ENCODE results near the gene GRAPL.
"Not testable (repeated sequence)": the region's sequence is repeated elsewhere in the genome, so short reads cannot be mapped to it uniquely, and the experiment has no call there.

The GRAPL gene

GRCh38 chr17:19150678-19151615 is 23.6 kb downstream of the GRAPL start:
- DNase-seq; H3K4me3 ChIP-seq (ENCODE audit: low read depth, low read length); H3K27ac ChIP-seq; H3K36me3 ChIP-seq (replicated peaks); in situ Hi-C loops (cut with HindIII; ENCODE audit: low pct_ligation_motif_present, low sequenced_read_pairs); H3K27me3 ChIP-seq (replicated peaks): not testable (repeated sequence)

DNA sequence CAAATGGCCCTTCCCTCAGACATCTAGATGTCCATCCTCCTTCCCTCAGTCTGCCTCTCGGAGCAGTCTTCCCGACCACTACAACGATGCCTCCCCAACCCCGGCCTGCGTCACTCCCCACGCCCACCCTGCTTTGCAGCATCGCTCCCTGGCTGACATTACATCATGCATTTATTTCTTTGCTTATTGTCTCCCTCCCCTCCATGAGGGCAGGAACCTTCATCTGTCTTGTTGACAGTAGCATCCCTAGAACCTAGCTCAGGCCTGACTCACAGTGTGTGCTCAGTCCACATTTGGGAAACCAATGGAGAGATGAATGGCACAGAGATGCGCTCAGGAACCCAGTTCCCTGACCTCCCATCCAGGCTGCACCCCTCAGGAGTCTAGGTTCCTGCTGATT is 30.2 kb downstream of the GRAPL start:
- DNase-seq; H3K27me3 ChIP-seq (replicated peaks); H3K36me3 ChIP-seq (replicated peaks); H3K27ac ChIP-seq; in situ Hi-C loops (cut with HindIII; ENCODE audit: low pct_ligation_motif_present, low sequenced_read_pairs); H3K4me3 ChIP-seq (ENCODE audit: low read depth, low read length): not testable (repeated sequence)

DNA sequence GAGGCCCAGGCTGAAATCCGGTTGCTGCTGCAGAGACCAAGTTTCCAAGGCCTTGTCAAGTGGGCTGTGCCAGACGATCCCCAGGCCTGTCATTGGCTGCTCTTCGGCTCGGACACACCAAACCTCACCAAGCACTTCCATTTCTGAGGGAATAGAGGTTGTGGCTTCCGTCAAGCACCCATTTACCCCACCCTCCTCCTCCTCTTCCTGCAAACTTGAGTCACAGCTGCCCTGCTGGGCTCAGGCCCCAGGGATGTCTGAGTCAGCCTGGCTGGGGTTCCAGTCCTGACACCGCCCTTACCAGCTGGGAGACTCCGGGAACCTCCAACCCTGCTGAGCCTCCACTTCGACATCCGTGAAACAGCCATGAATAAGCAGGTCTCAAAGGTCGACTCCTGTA is 31.1 kb downstream of the GRAPL start:
- H3K27ac ChIP-seq; in situ Hi-C loops (cut with HindIII; ENCODE audit: low pct_ligation_motif_present, low sequenced_read_pairs); H3K4me3 ChIP-seq (ENCODE audit: low read depth, low read length); DNase-seq; H3K27me3 ChIP-seq (replicated peaks); H3K36me3 ChIP-seq (replicated peaks): not testable (repeated sequence)

DNA sequence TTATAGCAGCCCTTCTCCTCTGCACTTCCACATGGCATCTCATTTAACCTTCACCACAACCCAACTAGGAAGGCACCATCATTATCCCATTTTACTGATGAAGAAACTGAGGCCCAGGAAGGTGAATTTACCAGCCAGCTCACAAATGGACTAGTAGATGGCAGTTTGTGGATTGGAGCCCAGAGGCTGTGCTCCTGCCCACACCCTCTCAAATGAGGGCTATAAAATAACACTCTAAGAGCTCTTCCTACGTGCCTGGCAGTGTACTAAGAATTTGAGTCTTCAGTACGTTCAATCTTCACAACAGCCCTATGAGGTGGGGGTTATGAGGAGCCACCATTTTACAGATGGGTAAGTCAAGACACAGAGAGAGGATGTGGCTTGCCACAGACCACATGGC is 31.5 kb downstream of the GRAPL start:
- in situ Hi-C loops (cut with HindIII; ENCODE audit: low pct_ligation_motif_present, low sequenced_read_pairs); H3K36me3 ChIP-seq (replicated peaks); DNase-seq; H3K4me3 ChIP-seq (ENCODE audit: low read depth, low read length); H3K27ac ChIP-seq; H3K27me3 ChIP-seq (replicated peaks): not testable (repeated sequence)

- H3K4me3 ChIP-seq (ENCODE audit: low read depth, low read length); H3K27ac ChIP-seq; in situ Hi-C loops (cut with HindIII; ENCODE audit: low pct_ligation_motif_present, low sequenced_read_pairs); DNase-seq; H3K36me3 ChIP-seq (replicated peaks); H3K27me3 ChIP-seq (replicated peaks): not testable (repeated sequence)
Observed at GRCh38 chr17:19161308-19162107, 34.1 kb downstream of the GRAPL start.

DNA sequence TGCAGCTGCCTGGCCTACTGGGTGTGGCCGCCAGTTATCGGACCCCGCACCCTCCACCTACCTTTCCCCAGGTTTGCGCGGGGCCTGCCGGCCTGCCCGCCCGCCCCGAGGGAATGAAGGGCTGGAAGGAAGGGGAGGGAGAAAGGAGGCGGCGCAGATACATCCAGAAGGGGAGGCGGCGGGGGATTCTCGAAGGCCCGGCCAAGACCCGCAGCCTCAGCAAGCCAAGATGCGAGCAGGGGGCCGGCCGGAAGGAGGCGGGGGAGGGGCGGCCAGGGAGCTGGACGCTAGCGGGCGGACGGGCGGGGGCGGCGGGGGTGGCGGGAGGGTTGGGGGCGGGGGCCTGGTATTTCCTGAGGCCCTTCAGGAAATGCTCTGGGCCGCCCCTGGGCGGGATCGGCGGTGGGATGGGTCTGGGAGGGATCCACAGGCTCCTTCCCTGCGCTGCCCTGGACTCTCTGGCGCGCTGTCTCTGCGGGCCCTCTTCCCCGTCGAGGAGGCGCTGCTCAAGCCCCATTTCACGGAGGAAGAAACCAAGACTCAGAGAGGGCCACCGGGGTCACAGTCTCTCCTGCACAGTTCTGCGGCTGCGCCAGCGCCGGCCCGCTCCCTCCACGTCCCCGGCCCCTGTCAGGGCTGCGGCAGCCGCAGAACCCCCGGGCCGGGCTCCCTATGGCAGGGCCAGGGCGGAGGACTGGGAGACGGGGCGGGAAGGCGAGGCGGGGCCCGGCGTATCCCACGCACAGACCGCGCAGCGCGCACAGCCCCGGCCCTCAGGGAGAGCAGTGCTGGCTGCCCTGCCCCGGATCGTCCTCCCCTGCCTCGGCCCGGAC is 35.2 kb downstream of the GRAPL start:
- H3K4me3 ChIP-seq (ENCODE audit: low read depth, low read length); H3K27ac ChIP-seq; DNase-seq; H3K27me3 ChIP-seq (replicated peaks); H3K36me3 ChIP-seq (replicated peaks); in situ Hi-C loops (cut with HindIII; ENCODE audit: low pct_ligation_motif_present, low sequenced_read_pairs): not testable (repeated sequence)

GRCh38 chr17:19174422-19174821 is 47.0 kb downstream of the GRAPL start:
- H3K4me3 ChIP-seq (ENCODE audit: low read depth, low read length); H3K27me3 ChIP-seq (replicated peaks); H3K36me3 ChIP-seq (replicated peaks); DNase-seq; in situ Hi-C loops (cut with HindIII; ENCODE audit: low pct_ligation_motif_present, low sequenced_read_pairs); H3K27ac ChIP-seq: not testable (repeated sequence)

DNA sequence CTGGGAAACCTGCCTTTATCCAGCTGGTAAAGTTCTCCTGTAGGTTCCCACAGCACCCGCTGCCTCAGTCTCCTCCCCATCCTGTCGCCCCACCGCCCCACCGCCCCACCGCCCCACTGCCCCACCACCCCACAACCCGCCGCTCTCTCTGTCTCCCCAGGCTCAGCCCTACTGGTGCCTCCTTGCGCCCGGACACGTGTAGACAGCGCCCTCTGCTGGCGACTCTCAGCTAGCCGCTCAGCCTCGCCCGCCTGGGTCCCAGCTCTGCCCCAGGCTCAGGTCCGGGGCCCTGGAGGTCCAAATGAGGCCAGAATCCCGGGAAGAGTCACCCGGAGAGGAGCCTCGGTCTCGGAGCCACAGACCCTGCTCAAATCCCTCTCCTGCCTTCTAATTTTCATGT is 48.0 kb downstream of the GRAPL start:
- in situ Hi-C loops (cut with HindIII; ENCODE audit: low pct_ligation_motif_present, low sequenced_read_pairs); H3K27me3 ChIP-seq (replicated peaks); H3K36me3 ChIP-seq (replicated peaks): not testable (repeated sequence)

GRCh38 chr17:19181040-19181875 is 53.9 kb downstream of the GRAPL start:
- H3K27ac ChIP-seq; in situ Hi-C loops (cut with HindIII; ENCODE audit: low pct_ligation_motif_present, low sequenced_read_pairs); DNase-seq; H3K36me3 ChIP-seq (replicated peaks); H3K27me3 ChIP-seq (replicated peaks); H3K4me3 ChIP-seq (ENCODE audit: low read depth, low read length): not testable (repeated sequence)

More for the DNA sequence above, 48.0 kb downstream of the GRAPL start:
- H3K27ac ChIP-seq; H3K4me3 ChIP-seq (ENCODE audit: low read depth, low read length); DNase-seq: not testable (repeated sequence)

- in situ Hi-C loops (cut with HindIII; ENCODE audit: low pct_ligation_motif_present, low sequenced_read_pairs); H3K27me3 ChIP-seq (replicated peaks); H3K36me3 ChIP-seq (replicated peaks); DNase-seq; H3K4me3 ChIP-seq (ENCODE audit: low read depth, low read length); H3K27ac ChIP-seq: not testable (repeated sequence)
Observed at GRCh38 chr17:19187883-19188869, 60.8 kb downstream of the GRAPL start.

DNA sequence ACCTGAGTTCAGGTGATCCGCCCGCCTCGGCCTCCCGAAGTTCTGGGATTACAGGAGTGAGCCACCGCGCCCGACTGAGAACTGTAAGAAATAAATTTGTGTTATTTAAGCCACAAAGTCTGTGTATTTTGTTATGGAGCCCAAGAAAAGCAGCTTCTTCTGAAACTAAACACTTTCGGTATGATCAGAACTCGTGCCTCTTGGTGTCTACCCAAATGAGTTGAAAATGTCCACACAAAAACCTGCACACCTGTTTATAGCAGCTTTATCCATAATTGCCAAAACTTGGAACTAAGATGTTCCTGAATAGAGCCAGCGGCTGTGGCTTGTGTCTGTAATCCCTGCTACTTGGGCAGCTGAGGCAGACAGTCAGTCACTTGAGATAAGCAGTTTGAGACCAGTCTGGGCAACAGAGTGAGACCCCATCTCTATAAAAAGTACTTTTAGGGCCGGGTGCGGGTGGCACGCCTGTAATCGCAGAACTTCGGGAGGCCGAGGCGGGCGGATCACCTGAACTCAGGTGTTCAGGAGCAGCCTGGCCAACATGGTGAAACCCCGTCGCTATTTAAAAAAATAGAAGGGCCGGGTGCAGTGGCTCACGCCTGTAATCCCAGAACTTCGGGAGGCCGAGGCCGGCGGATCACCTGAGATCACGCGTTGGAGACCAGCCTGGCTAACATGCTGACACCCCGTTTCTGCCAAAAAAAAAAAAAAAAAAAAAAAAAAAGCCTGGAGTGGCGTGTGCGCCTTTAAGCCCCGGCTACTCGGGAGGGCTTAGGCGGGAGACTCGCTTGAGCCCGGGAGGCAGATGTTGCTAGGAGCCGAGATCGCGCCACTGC is 61.7 kb downstream of the GRAPL start:
- in situ Hi-C loops (cut with HindIII; ENCODE audit: low pct_ligation_motif_present, low sequenced_read_pairs); H3K36me3 ChIP-seq (replicated peaks); DNase-seq; H3K27ac ChIP-seq; H3K4me3 ChIP-seq (ENCODE audit: low read depth, low read length); H3K27me3 ChIP-seq (replicated peaks): not testable (repeated sequence)

Data from brain microvascular endothelial cell (primary cell).